ENCODE measurements around the gene INTU. TPM values are rescaled to one million over a fixed set of nuclear protein-coding genes. Genes with fewer than 3 reads are reported as not detected.

The INTU gene
- total RNA-seq, 2 donors from 2014 or later = 3.0 to 4.8 TPM

DNA sequence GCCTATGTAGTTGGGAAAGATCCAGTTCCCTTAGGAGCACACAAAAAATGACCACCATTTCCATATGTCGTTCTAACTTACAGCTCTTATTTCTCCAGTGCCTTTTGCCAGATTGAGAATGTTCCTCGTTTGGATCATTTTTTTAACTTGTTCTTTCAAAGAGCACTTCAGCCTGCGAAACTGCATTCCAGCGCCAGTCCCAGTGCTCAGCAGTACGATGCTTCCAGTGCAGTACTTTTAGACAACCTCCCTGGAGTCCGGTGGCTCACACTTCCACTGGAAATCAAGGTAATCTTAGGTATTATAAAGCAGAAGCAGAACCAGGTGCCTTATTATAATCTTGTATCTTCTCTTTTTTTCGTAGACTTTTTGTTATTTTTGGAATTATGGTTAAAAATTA, 54.8 kb downstream of the INTU start:
- no peaks in the 10 kb centered on the region for H3K27me3 ChIP-seq
- no peak overlapping the region for H3K27ac ChIP-seq
- TF ChIP-seq, protein P1, sequence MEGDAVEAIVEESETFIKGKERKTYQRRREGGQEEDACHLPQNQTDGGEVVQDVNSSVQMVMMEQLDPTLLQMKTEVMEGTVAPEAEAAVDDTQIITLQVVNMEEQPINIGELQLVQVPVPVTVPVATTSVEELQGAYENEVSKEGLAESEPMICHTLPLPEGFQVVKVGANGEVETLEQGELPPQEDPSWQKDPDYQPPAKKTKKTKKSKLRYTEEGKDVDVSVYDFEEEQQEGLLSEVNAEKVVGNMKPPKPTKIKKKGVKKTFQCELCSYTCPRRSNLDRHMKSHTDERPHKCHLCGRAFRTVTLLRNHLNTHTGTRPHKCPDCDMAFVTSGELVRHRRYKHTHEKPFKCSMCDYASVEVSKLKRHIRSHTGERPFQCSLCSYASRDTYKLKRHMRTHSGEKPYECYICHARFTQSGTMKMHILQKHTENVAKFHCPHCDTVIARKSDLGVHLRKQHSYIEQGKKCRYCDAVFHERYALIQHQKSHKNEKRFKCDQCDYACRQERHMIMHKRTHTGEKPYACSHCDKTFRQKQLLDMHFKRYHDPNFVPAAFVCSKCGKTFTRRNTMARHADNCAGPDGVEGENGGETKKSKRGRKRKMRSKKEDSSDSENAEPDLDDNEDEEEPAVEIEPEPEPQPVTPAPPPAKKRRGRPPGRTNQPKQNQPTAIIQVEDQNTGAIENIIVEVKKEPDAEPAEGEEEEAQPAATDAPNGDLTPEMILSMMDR (IDR thresholded peaks at IDR 0.05) = no peak
- no peaks in the 10 kb centered on the region for H3K36me3 ChIP-seq
- no peaks in the 10 kb centered on the region for H3K9me3 ChIP-seq
- H3K4me3 ChIP-seq = no peak overlapping the region
- intact Hi-C loops (cut with DNase I) = no loop called here
- H3K9ac ChIP-seq (ENCODE audit: low read depth in 2 of 2, low read length in 2 of 2) = no peak overlapping the region
- H3K4me1 ChIP-seq = no peaks in the 10 kb centered on the region
- no peak for DNase-seq

DNA sequence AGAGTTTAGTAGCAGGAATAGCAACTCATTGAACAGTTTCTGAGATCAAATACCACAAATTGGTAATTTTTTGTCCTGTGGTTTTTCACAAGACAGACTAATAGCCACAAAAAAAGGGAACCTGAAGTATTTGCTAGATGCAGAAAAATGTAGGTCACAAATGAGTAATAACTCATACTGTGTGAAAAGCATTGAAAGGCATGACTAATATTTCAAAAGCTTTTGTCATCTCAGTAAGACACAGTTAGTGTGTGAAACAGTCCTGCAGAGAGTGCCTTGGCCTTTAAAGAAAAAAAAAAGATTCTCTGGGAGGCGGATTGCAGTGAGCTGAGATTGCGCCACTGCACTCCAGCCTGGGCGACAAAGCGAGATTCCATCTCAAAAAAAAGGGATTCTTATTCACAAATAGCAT, 66.0 kb downstream of the INTU start:
- Histone ChIP-seq H3K4me3 (no peak overlapping the region), H3K36me3 (no peaks in the 10 kb centered on the region), H3K27me3 (no peaks in the 10 kb centered on the region), H3K9me3 (no peaks in the 10 kb centered on the region), H3K27ac (no peak overlapping the region), H3K4me1 (no peaks in the 10 kb centered on the region), H3K9ac (ENCODE audit: low read depth in 2 of 2, low read length in 2 of 2) (no peak overlapping the region)
- DNase-seq = no peak
- intact Hi-C loops (cut with DNase I) = no loop called here
- TF ChIP-seq, protein P1 (IDR thresholded peaks at IDR 0.05) = no peak

GRCh38 chr4:127708985-127709384, 76.2 kb downstream of the INTU start:
- H3K9me3 ChIP-seq = no peaks in the 10 kb centered on the region
- TF ChIP-seq, protein P1 (IDR thresholded peaks at IDR 0.05) = no peak
- DNase-seq = no peak
- H3K4me1 ChIP-seq = no peaks in the 10 kb centered on the region
- no peaks in the 10 kb centered on the region for H3K27me3 ChIP-seq
- intact Hi-C loops (cut with DNase I) = no loop called here
- H3K27ac ChIP-seq = no peak overlapping the region
- no peak overlapping the region for H3K9ac ChIP-seq (ENCODE audit: low read depth in 2 of 2, low read length in 2 of 2)
- H3K4me3 ChIP-seq = no peak overlapping the region
- no peaks in the 10 kb centered on the region for H3K36me3 ChIP-seq

GRCh38 chr4:127709456-127709855, 76.7 kb downstream of the INTU start:
- TF ChIP-seq, protein P1 (IDR thresholded peaks at IDR 0.05) = no peak
- DNase-seq = no peak
- Histone ChIP-seq H3K27me3 (no peaks in the 10 kb centered on the region), H3K4me3 (no peak overlapping the region), H3K9ac (ENCODE audit: low read depth in 2 of 2, low read length in 2 of 2) (no peak overlapping the region), H3K36me3 (no peaks in the 10 kb centered on the region), H3K9me3 (no peaks in the 10 kb centered on the region), H3K4me1 (no peaks in the 10 kb centered on the region), H3K27ac (no peak overlapping the region)
- intact Hi-C loops (cut with DNase I) = no loop called here

- no peaks in the 10 kb centered on the region for H3K4me1 ChIP-seq
- no peak for DNase-seq
These were observed 97.6 kb downstream of the INTU start, which contains the start of gene SLC25A31 for GRCh38 chr4:127730142-127730913. SLC25A31 (plus strand) TSS chr4:127730400; CDS start chr4:127730546, 146 bp downstream.

More at GRCh38 chr4:127730142-127730913, 97.6 kb downstream of the INTU start, which contains the start of gene SLC25A31:
- Histone ChIP-seq H3K9me3 (no peaks in the 10 kb centered on the region), H3K27me3 (no peaks in the 10 kb centered on the region), H3K4me3 (no peak within 1 kb of the TSS), H3K9ac (ENCODE audit: low read depth in 2 of 2, low read length in 2 of 2) (no peak within 1 kb of the TSS), H3K27ac (no peak within 1 kb of the TSS), H3K36me3 (no peaks in the 10 kb centered on the region)
- TF ChIP-seq, protein P1 (IDR thresholded peaks at IDR 0.05) = no peak
- intact Hi-C loops (cut with DNase I) = no loop called here
